GM23338 (cell line): ENCODE measurements around the gene RRAS2. TPM values are rescaled to one million over a fixed set of nuclear protein-coding genes. Genes with fewer than 3 reads are reported as not detected.
"Not testable (repeated sequence)": the region's sequence is repeated elsewhere in the genome, so short reads cannot be mapped to it uniquely, and the experiment has no call there.

Source experiments
- ATAC-seq: fragments of 200-7000 bp; cut with Tn5 transposase; 3 replicates; pipeline ENCODE4 v1.9.1; 2020
- DNase-seq: peaks from one replicate; pipeline ENCODE4 v3.0.0-alpha.2; 2015; ENCODE audit warnings: low spot score
- H2AFZ ChIP-seq: fragments of 200-600 bp; sonication (generic); 2 replicates; pipeline ENCODE4 v1.8.0; 2016; ENCODE audit warnings: antibody characterized with exemption, mild to moderate bottlenecking, moderate library complexity
- H3F3A ChIP-seq: fragments of 200-600 bp; sonication (generic); replicated peaks from 2 replicates; pipeline ENCODE4 v1.8.0; 2017; ENCODE audit warnings: antibody characterized with exemption, mixed run types, low read depth
- H3K27ac ChIP-seq: fragments of 200-600 bp; sonication (generic); 2 replicates; pipeline ENCODE4 v1.6.1; 2016; ENCODE audit warnings: low read depth
- H3K27me3 ChIP-seq: fragments of 200-600 bp; sonication (generic); 2 replicates; pipeline ENCODE4 v1.8.0; 2016; ENCODE audit warnings: mild to moderate bottlenecking, mixed run types, moderate library complexity; ENCODE audit not compliant: insufficient read depth
- H3K36me3 ChIP-seq: fragments of 200-600 bp; sonication (generic); 2 replicates; pipeline ENCODE4 v1.8.0; 2016; ENCODE audit warnings: mild to moderate bottlenecking; ENCODE audit not compliant: insufficient read depth
- H3K4me1 ChIP-seq: fragments of 200-600 bp; sonication (generic); 2 replicates; pipeline ENCODE4 v1.8.0; 2016; ENCODE audit warnings: mild to moderate bottlenecking, moderate library complexity; ENCODE audit not compliant: insufficient read depth
- H3K4me2 ChIP-seq: fragments of 200-600 bp; sonication (generic); 2 replicates; pipeline ENCODE4 v1.7.1; 2017; ENCODE audit warnings: mixed run types
- H3K4me3 ChIP-seq: fragments of 200-600 bp; sonication (generic); 2 replicates; pipeline ENCODE4 v1.6.1; 2016; ENCODE audit warnings: mixed run types
- H3K79me2 ChIP-seq: fragments of 200-600 bp; sonication (generic); replicated peaks from 2 replicates; pipeline ENCODE4 v1.8.0; 2017; ENCODE audit warnings: mild to moderate bottlenecking; ENCODE audit not compliant: insufficient read depth
- H3K9me2 ChIP-seq: fragments of 200-600 bp; sonication (generic); 2 replicates; pipeline ENCODE4 v1.8.0; 2017; ENCODE audit not compliant: insufficient read depth
- H4K20me1 ChIP-seq: fragments of 200-600 bp; sonication (generic); replicated peaks from 2 replicates; pipeline ENCODE4 v1.8.0; 2017; ENCODE audit warnings: mild to moderate bottlenecking; ENCODE audit not compliant: insufficient read depth
- H3K27ac Mint-ChIP-seq: 2 replicates; pipeline ENCODE4 v1.8.0; 2020; ENCODE audit warnings: inconsistent platforms, mild to moderate bottlenecking, moderate library complexity, mixed read lengths
- H3K27me3 Mint-ChIP-seq: 3 replicates; pipeline ENCODE4 v1.8.0; 2022; ENCODE audit warnings: low read depth, mild to moderate bottlenecking, moderate library complexity, mixed read lengths, inconsistent platforms; ENCODE audit not compliant: insufficient read depth, poor library complexity
- H3K36me3 Mint-ChIP-seq: 3 replicates; pipeline ENCODE4 v1.8.0; 2021; ENCODE audit warnings: low read depth, mild to moderate bottlenecking, inconsistent platforms, moderate library complexity, mixed read lengths
- H3K4me1 Mint-ChIP-seq: 3 replicates; pipeline ENCODE4 v1.8.0; 2020; ENCODE audit warnings: mild to moderate bottlenecking, inconsistent platforms, mixed read lengths
- H3K4me3 Mint-ChIP-seq: 3 replicates; pipeline ENCODE4 v1.8.0; 2021; ENCODE audit warnings: moderate library complexity, mild to moderate bottlenecking, inconsistent platforms, mixed read lengths
- H3K9me3 Mint-ChIP-seq: 3 replicates; pipeline ENCODE4 v1.8.0; 2020; ENCODE audit warnings: moderate library complexity, mild to moderate bottlenecking, inconsistent platforms, mixed read lengths
- ETS1 ChIP-seq: IDR thresholded peaks from 2 replicates; pipeline ENCODE4 v1.6.1; 2016; ENCODE audit warnings: antibody characterized with exemption
- EZH2phosphoT487 ChIP-seq: fragments of 200-600 bp; sonication (generic); IDR thresholded peaks from one replicate; pipeline ENCODE4 v1.8.1; 2018; ENCODE audit warnings: antibody characterized with exemption; ENCODE audit not compliant: unreplicated experiment
- NANOG ChIP-seq: IDR thresholded peaks from 2 replicates; pipeline ENCODE4 v1.6.1; 2016; ENCODE audit warnings: antibody characterized with exemption, borderline replicate concordance
- REST ChIP-seq: IDR thresholded peaks from one replicate; pipeline ENCODE4 v1.6.1; 2018; ENCODE audit warnings: antibody characterized with exemption; ENCODE audit not compliant: unreplicated experiment
- STAT1 ChIP-seq: IDR thresholded peaks from one replicate; pipeline ENCODE4 v1.6.1; 2016; ENCODE audit warnings: antibody characterized with exemption; ENCODE audit not compliant: unreplicated experiment
- ZNF331 ChIP-seq: fragments of 250-450 bp; sonication (Bioruptor Pico); IDR thresholded peaks from 2 replicates; pipeline ENCODE4 v1.5.0; 2020; ENCODE audit warnings: low read depth, mild to moderate bottlenecking, moderate library complexity
- ZNF462 ChIP-seq: fragments of 250-450 bp; sonication (Bioruptor Pico); IDR thresholded peaks from 2 replicates; pipeline ENCODE4 v1.5.0; 2020; ENCODE audit warnings: mild to moderate bottlenecking, moderate library complexity
- polyA plus RNA-seq: library from polyadenylated mRNA; unstranded; fragments of >200 nt; fragmentation: Nextera tagmentation; extraction: Ambion mirVana; gene quantifications from 2 replicates; pipeline ENCODE4 v1.2.1, GENCODE V29; 2016
- total RNA-seq: library from RNA; depleted of rRNA; stranded (reverse); fragments of >200 nt; shearing (Covaris generic); gene quantifications from 2 replicates; pipeline ENCODE4 v1.2.3, GENCODE V29; 2014

Gene RRAS2
- total and polyA plus RNA-seq, 2 experiments from 2014 or later: 196 to 293 TPM

- not testable (repeated sequence) for H3K27me3 Mint-ChIP-seq, H3K27ac ChIP-seq, H3K4me3 Mint-ChIP-seq, H3K27ac Mint-ChIP-seq, H3K4me2 ChIP-seq, H3K9me3 Mint-ChIP-seq, H3K36me3 Mint-ChIP-seq, H3F3A ChIP-seq, H4K20me1 ChIP-seq, DNase-seq, H2AFZ ChIP-seq, H3K27me3 ChIP-seq, H3K79me2 ChIP-seq, H3K4me3 ChIP-seq, H3K36me3 ChIP-seq, H3K9me2 ChIP-seq, ATAC-seq
- peaks cover 39% of the 10 kb centered on the region for H3K4me1 Mint-ChIP-seq
- H3K4me1 ChIP-seq: peaks cover 48% of the 10 kb centered on the region
Observed at GRCh38 chr11:14406116-14406515, 47.1 kb upstream of the RRAS2 start.

- not testable (repeated sequence) for ATAC-seq, H3K36me3 ChIP-seq, H3K9me3 Mint-ChIP-seq, H3K4me2 ChIP-seq, H3K27me3 ChIP-seq, DNase-seq, H2AFZ ChIP-seq, H3K9me2 ChIP-seq, H3K27ac Mint-ChIP-seq, H3K4me3 Mint-ChIP-seq, H3K36me3 Mint-ChIP-seq, H3K27me3 Mint-ChIP-seq, H3F3A ChIP-seq, H3K4me3 ChIP-seq, H3K27ac ChIP-seq, H4K20me1 ChIP-seq, H3K79me2 ChIP-seq
- peaks cover 22% of the 10 kb centered on the region for H3K4me1 ChIP-seq
- peaks cover 16% of the 10 kb centered on the region for H3K4me1 Mint-ChIP-seq
Observed at GRCh38 chr11:14403528-14403927, 44.5 kb upstream of the RRAS2 start.

GRCh38 chr11:14399087-14399486 is 40.1 kb upstream of the RRAS2 start:
- Histone ChIP-seq H3K27ac (no peak overlapping the region), H3F3A (no peaks in the 10 kb centered on the region), H3K27me3 (no peaks in the 10 kb centered on the region), H3K9me2 (no peaks in the 10 kb centered on the region), H3K4me2 (no peak overlapping the region), H3K4me1 (no peaks in the 10 kb centered on the region), H3K4me3 (no peak overlapping the region), H4K20me1 (no peaks in the 10 kb centered on the region), H3K36me3 (no peaks in the 10 kb centered on the region), H3K79me2 (no peaks in the 10 kb centered on the region), H2AFZ (peak overlapping the region; percentile 56)
- Mint-ChIP-seq H3K4me1 (peaks cover 3% of the 10 kb centered on the region; the same call in 1 of the 3 replicates), H3K4me3 (no peak overlapping the region), H3K27ac (no peak overlapping the region), H3K9me3 (no peaks in the 10 kb centered on the region), H3K36me3 (no peaks in the 10 kb centered on the region), H3K27me3 (peaks cover 1% of the 10 kb centered on the region)
- no peak for ATAC-seq
- DNase-seq: no peak
- no peak for TF ChIP-seq ZNF331 (CRISPR knock-in tag)
- no peak for TF ChIP-seq REST
- no peak for TF ChIP-seq ZNF462 (CRISPR knock-in tag)
- TF ChIP-seq EZH2phosphoT487: no peak
- TF ChIP-seq STAT1: no peak
- no peak for TF ChIP-seq ETS1
- no peak for TF ChIP-seq NANOG
